Stimulated activated CD8-positive, alpha-beta memory T cell treated with anti-CD3 and anti-CD28 coated beads, Interleukin-15, amount 100 ng/mL, for 24 hours (primary cell): ENCODE results near the gene EEFSEC.
A peak's percentile ranks its signal among the peaks of the same experiment; 100 is the strongest.

Experiments
- DNase-seq: peaks from one replicate; pipeline ENCODE4 v3.0.0-alpha.2; 2020; ENCODE audit warnings: low read depth

EEFSEC gene

GRCh38 chr3:128426128-128426921, 273.0 kb downstream of the EEFSEC start:
- peak; percentile 49 for DNase-seq

GRCh38 chr3:128427175-128427857, 274.0 kb downstream of the EEFSEC start:
- DNase-seq: no peak

- no peak for DNase-seq
Observed at GRCh38 chr3:128427872-128428822, 274.9 kb downstream of the EEFSEC start.

GRCh38 chr3:128429275-128429674, 276.0 kb downstream of the EEFSEC start:
- no peak for DNase-seq

GRCh38 chr3:128429751-128430150, 276.5 kb downstream of the EEFSEC start:
- DNase-seq: no peak

- DNase-seq: no peak
Observed at GRCh38 chr3:128430301-128430700, 277.0 kb downstream of the EEFSEC start.

GRCh38 chr3:128430731-128431130, 277.4 kb downstream of the EEFSEC start:
- DNase-seq: no peak

GRCh38 chr3:128431803-128432300, 278.6 kb downstream of the EEFSEC start:
- DNase-seq: no peak

- DNase-seq: no peak
Observed at GRCh38 chr3:128432301-128432970, 279.2 kb downstream of the EEFSEC start.

GRCh38 chr3:128432971-128433836, 279.9 kb downstream of the EEFSEC start:
- no peak for DNase-seq

GRCh38 chr3:128433837-128434165, 280.5 kb downstream of the EEFSEC start:
- DNase-seq: no peak

- DNase-seq: no peak
Observed at GRCh38 chr3:128434524-128434923, 281.2 kb downstream of the EEFSEC start.

GRCh38 chr3:128435058-128435457, 281.8 kb downstream of the EEFSEC start:
- DNase-seq: no peak

- no peak for DNase-seq
Observed at GRCh38 chr3:128435561-128435960, 282.3 kb downstream of the EEFSEC start.

GRCh38 chr3:128436214-128436613, 282.9 kb downstream of the EEFSEC start:
- DNase-seq: no peak

- no peak for DNase-seq
Observed at GRCh38 chr3:128438488-128439072, 285.3 kb downstream of the EEFSEC start.

GRCh38 chr3:128439226-128439625, 285.9 kb downstream of the EEFSEC start:
- DNase-seq: no peak

GRCh38 chr3:128442070-128442469, 288.8 kb downstream of the EEFSEC start:
- no peak for DNase-seq

GRCh38 chr3:128442949-128443348, 289.7 kb downstream of the EEFSEC start:
- no peak for DNase-seq

GRCh38 chr3:128443771-128444170, 290.5 kb downstream of the EEFSEC start:
- no peak for DNase-seq
